ENCODE measurements around the gene ASB7. TPM values are rescaled to one million over a fixed set of nuclear protein-coding genes. Genes with fewer than 3 reads are reported as not detected.
A peak's percentile ranks its signal among the peaks of the same experiment; 100 is the strongest.

ASB7 gene
- total RNA-seq, 1 donor from 2014 or later, result 7.9 TPM

DNA sequence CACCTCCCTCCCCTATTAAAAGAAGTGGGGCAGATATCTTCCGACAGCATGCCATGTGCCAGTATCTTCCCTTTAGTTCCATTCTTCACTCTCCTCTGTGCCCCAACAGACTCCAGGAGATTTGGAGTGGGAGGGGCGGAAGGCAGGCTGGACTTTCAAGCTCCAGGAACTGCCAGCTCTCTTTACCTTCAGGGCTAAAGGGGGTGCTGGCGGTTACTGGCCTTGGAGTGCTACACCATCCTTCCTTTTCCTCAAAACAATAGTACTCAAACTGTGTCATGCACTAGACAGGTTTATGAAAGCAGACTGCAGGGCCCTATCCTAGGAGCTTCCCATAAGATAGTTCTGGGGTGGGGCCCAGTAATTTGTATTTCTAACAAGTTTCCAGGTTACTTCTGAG is 6.4 kb upstream of the ASB7 start:
- DNase-seq (ENCODE audit: low read depth), result no peak
- TF ChIP-seq, protein P1, sequence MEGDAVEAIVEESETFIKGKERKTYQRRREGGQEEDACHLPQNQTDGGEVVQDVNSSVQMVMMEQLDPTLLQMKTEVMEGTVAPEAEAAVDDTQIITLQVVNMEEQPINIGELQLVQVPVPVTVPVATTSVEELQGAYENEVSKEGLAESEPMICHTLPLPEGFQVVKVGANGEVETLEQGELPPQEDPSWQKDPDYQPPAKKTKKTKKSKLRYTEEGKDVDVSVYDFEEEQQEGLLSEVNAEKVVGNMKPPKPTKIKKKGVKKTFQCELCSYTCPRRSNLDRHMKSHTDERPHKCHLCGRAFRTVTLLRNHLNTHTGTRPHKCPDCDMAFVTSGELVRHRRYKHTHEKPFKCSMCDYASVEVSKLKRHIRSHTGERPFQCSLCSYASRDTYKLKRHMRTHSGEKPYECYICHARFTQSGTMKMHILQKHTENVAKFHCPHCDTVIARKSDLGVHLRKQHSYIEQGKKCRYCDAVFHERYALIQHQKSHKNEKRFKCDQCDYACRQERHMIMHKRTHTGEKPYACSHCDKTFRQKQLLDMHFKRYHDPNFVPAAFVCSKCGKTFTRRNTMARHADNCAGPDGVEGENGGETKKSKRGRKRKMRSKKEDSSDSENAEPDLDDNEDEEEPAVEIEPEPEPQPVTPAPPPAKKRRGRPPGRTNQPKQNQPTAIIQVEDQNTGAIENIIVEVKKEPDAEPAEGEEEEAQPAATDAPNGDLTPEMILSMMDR (conservative IDR thresholded peaks at IDR 0.05; ENCODE audit: low read depth, low read length), result no peak
- no peak overlapping the region for H3K4me3 ChIP-seq (ENCODE audit: low read depth, low read length)

DNA sequence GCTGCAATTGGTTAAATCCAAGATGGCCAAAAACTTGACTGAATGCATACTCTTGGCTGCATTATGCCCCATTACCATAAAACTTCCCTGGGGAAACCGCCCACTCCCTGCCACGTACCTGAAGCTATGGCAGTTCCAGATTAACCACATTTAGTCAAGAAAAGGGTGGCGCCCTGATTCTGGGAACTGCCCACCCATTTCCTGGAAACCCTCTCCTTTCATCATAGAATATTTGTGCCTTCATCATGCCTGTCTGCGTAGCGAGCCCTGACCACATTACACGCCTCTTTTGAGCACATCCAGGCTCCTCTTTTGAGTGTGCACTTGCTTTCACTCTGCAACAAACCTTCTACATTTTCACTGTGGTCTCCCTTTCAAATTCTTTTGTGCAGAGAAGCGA is 5.6 kb upstream of the ASB7 start:
- no peak overlapping the region for H3K4me3 ChIP-seq (ENCODE audit: low read depth, low read length)
- DNase-seq (ENCODE audit: low read depth), result no peak
- TF ChIP-seq, protein P1 (conservative IDR thresholded peaks at IDR 0.05; ENCODE audit: low read depth, low read length), result no peak

DNA sequence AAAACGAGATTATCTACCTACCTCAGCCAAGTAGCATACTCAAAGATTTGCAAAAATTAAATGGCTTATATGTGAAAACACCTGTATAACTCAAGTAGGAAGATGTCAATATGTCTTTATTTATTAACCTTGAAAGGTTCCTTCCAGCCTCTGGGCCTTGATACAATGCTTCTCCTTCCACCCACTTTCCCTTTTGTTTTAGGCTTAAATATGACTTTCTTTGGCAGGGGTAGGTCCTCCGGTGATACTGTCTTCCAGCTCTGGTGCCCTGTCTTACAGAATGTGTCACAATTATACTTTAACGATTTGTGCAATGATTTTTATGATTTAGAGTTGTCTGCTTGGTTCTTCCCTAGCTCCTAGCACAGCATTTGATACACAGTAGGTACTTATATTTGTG is 4.5 kb upstream of the ASB7 start:
- DNase-seq (ENCODE audit: low read depth), result no peak
- H3K4me3 ChIP-seq (ENCODE audit: low read depth, low read length), result no peak overlapping the region
- TF ChIP-seq, protein P1 (conservative IDR thresholded peaks at IDR 0.05; ENCODE audit: low read depth, low read length), result no peak

DNA sequence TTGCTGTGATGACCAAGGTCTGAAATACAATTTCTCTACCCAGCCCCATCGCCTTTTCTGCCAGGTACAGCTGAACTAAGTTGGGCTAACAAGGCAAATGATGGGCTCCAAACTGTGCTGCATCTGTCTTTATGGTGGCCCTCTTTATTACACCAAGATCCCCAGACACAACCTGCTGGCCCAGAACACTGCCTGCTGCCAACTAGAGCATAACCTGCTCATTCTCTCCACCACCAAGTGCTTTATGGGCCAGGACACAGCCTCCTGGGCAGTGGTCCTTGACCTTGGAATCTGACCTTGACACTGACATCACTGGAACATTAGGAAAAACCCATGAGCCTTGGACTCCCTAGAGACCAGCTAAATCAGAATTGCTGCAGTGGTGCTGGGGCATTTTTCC is 3.7 kb upstream of the ASB7 start:
- DNase-seq (ENCODE audit: low read depth), result no peak
- TF ChIP-seq, protein P1 (conservative IDR thresholded peaks at IDR 0.05; ENCODE audit: low read depth, low read length), result no peak
- no peak overlapping the region for H3K4me3 ChIP-seq (ENCODE audit: low read depth, low read length)

DNA sequence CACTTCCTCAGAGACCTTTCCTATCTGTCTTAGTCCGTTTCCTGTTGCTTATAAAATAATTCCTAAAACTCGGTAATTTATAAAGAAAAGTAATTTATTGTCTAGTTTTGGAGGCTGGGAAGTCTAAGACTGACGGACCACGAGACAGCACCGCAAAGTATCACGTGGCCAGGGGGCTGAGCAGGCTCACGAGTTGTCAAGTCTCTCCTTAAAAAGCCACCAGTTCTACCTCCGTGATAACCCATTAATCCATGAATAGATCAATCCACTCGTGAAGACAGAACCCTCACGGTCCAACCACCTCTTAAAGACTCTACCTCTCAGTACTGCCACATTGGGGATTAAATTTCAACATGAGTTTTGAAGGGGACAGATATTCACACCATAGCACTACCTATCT is 1.2 kb upstream of the ASB7 start:
- no peak for DNase-seq (ENCODE audit: low read depth)
- TF ChIP-seq, protein P1 (conservative IDR thresholded peaks at IDR 0.05; ENCODE audit: low read depth, low read length), result no peak
- H3K4me3 ChIP-seq (ENCODE audit: low read depth, low read length), result peak overlapping the region; percentile 93

DNA sequence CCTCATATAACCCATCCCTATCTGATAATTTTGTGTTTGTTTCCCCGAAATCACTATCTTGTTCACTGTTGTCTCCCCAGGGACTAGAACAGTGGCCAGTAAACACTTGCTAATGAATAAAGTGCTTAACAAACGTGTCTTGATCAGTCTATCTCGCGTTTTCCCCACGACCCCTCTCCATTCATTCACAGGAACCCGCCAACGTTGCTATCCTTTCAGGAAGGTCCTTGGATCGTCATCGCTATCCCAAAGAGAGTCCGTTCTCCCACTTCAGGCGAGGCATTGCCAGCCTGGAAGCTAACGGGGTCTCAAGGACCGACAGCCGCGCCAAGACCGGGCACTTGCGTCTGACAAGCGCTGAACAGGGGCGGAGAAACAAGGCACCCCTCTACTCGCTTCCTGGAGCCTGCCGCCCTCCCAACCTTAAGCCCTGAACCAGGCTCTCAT is 749 bp upstream of the ASB7 start:
- no peak for DNase-seq (ENCODE audit: low read depth)
- TF ChIP-seq, protein P1 (conservative IDR thresholded peaks at IDR 0.05; ENCODE audit: low read depth, low read length), result no peak
- peak overlapping the region; percentile 93 for H3K4me3 ChIP-seq (ENCODE audit: low read depth, low read length)

DNA sequence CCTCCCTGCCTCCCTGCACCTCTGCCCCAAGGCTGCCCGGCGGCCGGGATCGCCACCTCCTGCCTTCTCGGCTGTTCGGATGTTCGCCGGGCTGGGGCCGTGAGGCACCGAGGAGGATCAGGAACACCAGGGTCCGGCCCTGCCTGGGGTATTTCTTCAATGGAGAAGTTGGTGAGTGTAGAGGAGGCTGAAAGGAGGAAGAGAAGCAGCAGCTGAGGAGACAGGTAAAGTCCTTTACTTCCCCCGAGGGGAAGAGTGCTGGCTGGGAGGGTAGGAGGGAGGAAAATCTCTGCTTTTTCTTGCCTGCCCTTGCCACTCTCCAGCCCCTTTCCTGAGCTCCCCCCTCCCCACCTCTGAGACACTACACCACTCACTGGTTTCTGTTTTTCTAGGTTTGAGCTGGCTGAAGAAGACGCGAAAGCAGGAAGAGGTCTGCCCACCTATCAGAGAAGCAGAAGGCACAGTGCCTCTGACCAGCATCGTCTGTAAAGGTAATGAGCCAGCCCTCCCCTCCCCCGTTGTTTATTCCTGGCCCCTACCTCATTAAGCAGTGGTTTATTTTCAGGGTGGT is 519 bp downstream of the ASB7 start:
- TF ChIP-seq, protein P1 (conservative IDR thresholded peaks at IDR 0.05; ENCODE audit: low read depth, low read length), result no peak
- peak overlapping the region; percentile 90 for H3K4me3 ChIP-seq (ENCODE audit: low read depth, low read length)
- DNase-seq (ENCODE audit: low read depth), result no peak

Data from epithelial cell of proximal tubule (primary cell).